Measurements from ENCODE around the gene CIDEA.

DNA sequence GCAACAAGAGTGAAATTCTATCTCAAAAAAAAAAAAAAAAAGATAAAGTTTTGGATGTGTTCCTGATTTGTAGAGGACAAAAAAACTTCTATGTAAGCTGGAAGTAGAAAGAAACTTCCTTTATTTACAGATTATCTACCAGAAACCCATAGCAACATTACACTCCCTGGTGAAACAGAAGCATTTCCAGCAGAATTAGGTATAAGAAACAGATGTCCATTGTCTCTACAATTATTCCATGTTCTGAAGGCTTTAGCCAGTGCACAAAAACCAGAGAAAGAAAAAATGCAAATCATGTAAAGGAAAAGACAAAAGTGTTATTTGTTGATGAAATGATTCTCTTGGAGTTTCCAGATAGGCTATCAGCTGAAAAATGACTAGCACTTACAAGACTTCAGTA, 58.8 kb downstream of the CIDEA start:
- TF ChIP-seq, protein P1, sequence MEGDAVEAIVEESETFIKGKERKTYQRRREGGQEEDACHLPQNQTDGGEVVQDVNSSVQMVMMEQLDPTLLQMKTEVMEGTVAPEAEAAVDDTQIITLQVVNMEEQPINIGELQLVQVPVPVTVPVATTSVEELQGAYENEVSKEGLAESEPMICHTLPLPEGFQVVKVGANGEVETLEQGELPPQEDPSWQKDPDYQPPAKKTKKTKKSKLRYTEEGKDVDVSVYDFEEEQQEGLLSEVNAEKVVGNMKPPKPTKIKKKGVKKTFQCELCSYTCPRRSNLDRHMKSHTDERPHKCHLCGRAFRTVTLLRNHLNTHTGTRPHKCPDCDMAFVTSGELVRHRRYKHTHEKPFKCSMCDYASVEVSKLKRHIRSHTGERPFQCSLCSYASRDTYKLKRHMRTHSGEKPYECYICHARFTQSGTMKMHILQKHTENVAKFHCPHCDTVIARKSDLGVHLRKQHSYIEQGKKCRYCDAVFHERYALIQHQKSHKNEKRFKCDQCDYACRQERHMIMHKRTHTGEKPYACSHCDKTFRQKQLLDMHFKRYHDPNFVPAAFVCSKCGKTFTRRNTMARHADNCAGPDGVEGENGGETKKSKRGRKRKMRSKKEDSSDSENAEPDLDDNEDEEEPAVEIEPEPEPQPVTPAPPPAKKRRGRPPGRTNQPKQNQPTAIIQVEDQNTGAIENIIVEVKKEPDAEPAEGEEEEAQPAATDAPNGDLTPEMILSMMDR (IDR thresholded peaks at IDR 0.05): no peak
- TF ChIP-seq POLR2A (IDR thresholded peaks at IDR 0.05) (no peak), POLR2AphosphoS5 (IDR thresholded peaks at IDR 0.05) (no peak)

Data from gastroesophageal sphincter (tissue), 3 donors.